GM18868 (cell line): ENCODE data around the gene TRIM62.
"Not testable (repeated sequence)": the region's sequence is repeated elsewhere in the genome, so short reads cannot be mapped to it uniquely, and the experiment has no call there.

ENCODE experiments used
- ATAC-seq: cut with Tn5 transposase; IDR thresholded peaks from one replicate; pipeline ENCODE4 v1.9.1; 2021; ENCODE audit warnings: mild to moderate bottlenecking, moderate library complexity; ENCODE audit not compliant: unreplicated experiment

The TRIM62 gene

GRCh38 chr1:33117440-33118085 is 64.3 kb downstream of the TRIM62 start:
- ATAC-seq: no peak

DNA sequence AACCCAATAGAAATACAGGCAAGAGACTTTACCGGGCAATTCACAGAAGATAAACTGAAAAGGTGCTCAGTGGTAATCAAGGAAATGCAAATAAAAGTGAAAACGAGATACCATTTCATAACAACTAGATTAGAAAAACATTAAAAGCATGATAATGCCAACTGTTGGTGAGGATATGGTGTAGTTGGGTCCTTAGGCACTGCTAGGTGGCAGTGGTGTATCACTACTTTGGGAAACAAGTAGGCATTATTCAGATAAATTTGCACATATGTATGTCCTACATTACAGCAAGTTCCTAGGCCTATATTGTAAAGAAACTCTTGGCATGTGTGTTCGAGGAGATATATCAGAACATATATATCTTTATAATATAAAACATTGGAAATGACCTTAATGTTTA is 69.9 kb downstream of the TRIM62 start:
- no peak for ATAC-seq

GRCh38 chr1:33110477-33110876 is 71.4 kb downstream of the TRIM62 start:
- no peak for ATAC-seq

- ATAC-seq: not testable (repeated sequence)
Observed at GRCh38 chr1:33100119-33100415, 81.8 kb downstream of the TRIM62 start.

GRCh38 chr1:33099290-33100118 is 82.3 kb downstream of the TRIM62 start:
- no peak for ATAC-seq

- ATAC-seq: no peak
Observed at GRCh38 chr1:33098371-33098770, 83.5 kb downstream of the TRIM62 start.

DNA sequence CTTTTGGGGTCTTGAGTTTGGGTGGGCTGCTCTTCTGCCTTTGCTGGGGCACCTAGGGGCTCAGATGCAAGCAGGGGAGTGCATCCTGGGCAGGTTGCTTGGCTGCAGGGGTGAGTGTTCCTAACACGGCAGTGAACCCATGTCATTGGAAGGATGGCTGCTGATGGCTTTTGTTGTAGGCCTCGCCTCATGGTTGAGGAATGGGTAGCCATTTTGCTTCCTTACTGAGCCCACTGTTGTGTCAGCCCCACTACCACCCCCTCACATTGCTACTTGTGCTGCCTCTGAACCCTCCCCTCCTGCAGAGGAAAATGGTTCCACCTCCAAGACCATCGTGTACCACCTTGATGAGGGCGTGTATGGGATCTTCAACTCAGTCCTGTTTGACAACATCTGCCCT is 84.1 kb downstream of the TRIM62 start:
- no peak for ATAC-seq

GRCh38 chr1:33097137-33097611 is 84.7 kb downstream of the TRIM62 start:
- ATAC-seq: no peak

DNA sequence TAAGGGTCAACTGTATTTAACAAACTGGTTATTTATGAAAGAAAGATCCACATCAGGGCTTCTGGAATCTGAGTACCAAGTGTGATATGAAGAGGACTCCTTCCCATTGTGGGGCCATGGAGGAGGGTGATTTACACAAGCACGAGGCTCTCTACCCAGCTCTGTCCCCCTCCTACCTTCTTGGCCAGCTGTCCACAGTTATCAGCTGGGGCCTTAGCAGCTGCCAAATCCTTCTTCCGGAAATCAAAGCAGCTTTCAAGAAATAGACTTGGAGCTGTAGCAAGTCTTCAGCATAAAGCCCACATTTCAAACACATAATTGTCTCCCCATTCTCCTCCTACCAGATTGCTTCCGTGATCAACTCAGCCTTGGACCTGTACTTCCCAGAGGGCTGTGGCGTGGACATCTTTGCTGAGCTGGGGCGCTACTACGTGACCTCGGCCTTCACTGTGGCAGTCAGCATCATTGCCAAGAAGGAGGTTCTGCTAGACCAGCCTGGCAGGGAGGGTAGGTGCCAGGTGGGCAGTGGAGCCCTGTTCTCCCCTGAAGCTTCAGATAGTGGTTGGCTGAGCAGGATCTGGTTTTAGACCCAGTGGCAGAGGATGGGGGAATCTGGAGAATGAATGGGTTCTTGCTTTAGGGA is 85.4 kb downstream of the TRIM62 start:
- ATAC-seq: no peak
